OCI-LY1 (cell line): ENCODE data around the gene TMEM184B.

Experiments
- H2AFZ ChIP-seq: fragments of 200-600 bp; sonication (generic), shearing (Covaris generic); 2 replicates; pipeline ENCODE4 v1.6.0; 2014; ENCODE audit warnings: antibody characterized with exemption, mild to moderate bottlenecking, low read length
- H3F3A ChIP-seq: fragments of 200-600 bp; sonication (generic), shearing (Covaris generic); 2 replicates; pipeline ENCODE4 v1.6.0; 2014; ENCODE audit warnings: mild to moderate bottlenecking, antibody characterized with exemption, low read length, moderate library complexity; ENCODE audit not compliant: insufficient read depth
- H3K27ac ChIP-seq: fragments of 200-600 bp; sonication (generic); 2 replicates; pipeline ENCODE4 v1.5.1; 2014; ENCODE audit warnings: low read length, mixed run types, mild to moderate bottlenecking, low read depth; ENCODE audit not compliant: poor library complexity, severe bottlenecking
- H3K27me3 ChIP-seq: fragments of 200-600 bp; sonication (generic); 2 replicates; pipeline ENCODE4 v1.6.0; 2014; ENCODE audit warnings: antibody characterized with exemption, mild to moderate bottlenecking, low read length, moderate library complexity; ENCODE audit not compliant: insufficient read depth
- H3K36me3 ChIP-seq: fragments of 200-600 bp; sonication (generic); 2 replicates; pipeline ENCODE4 v1.6.1; 2014; ENCODE audit warnings: mild to moderate bottlenecking, antibody characterized with exemption, low read length, moderate library complexity, mixed read lengths; ENCODE audit not compliant: insufficient read depth
- H3K4me1 ChIP-seq: fragments of 200-600 bp; sonication (generic); 2 replicates; pipeline ENCODE4 v1.5.1; 2014; ENCODE audit warnings: mild to moderate bottlenecking, low read length, moderate library complexity; ENCODE audit not compliant: insufficient read depth, severe bottlenecking
- H3K4me2 ChIP-seq: fragments of 200-600 bp; sonication (generic), shearing (Covaris generic); 2 replicates; pipeline ENCODE4 v1.6.1; 2014; ENCODE audit warnings: low read length
- H3K4me3 ChIP-seq: fragments of 200-600 bp; sonication (generic); 2 replicates; pipeline ENCODE4 v1.5.1; 2014; ENCODE audit warnings: low read length, low read depth, mild to moderate bottlenecking, mixed read lengths; ENCODE audit not compliant: poor library complexity, severe bottlenecking
- H3K79me2 ChIP-seq: fragments of 200-600 bp; shearing (Covaris generic); 2 replicates; pipeline ENCODE4 v1.6.1; 2016; ENCODE audit warnings: mixed run types, low read length, mixed read lengths; ENCODE audit not compliant: insufficient read depth
- H3K9ac ChIP-seq: fragments of 200-600 bp; sonication (generic), shearing (Covaris generic); 2 replicates; pipeline ENCODE4 v1.6.1; 2014; ENCODE audit warnings: mild to moderate bottlenecking, low read length, mixed read lengths
- H3K9me2 ChIP-seq: fragments of 200-600 bp; sonication (generic), shearing (Covaris generic); 2 replicates; pipeline ENCODE4 v1.6.1; 2014; ENCODE audit warnings: low read depth, mild to moderate bottlenecking, low read length, mixed read lengths
- H3K9me3 ChIP-seq: fragments of 200-600 bp; shearing (Covaris generic); 2 replicates; pipeline ENCODE4 v1.6.1; 2014; ENCODE audit warnings: low read length, mixed read lengths
- H4K20me1 ChIP-seq: fragments of 200-600 bp; sonication (generic), shearing (Covaris generic); 2 replicates; pipeline ENCODE4 v1.6.0; 2016; ENCODE audit warnings: mild to moderate bottlenecking, low read length; ENCODE audit not compliant: insufficient read depth
- CTCF ChIP-seq: fragments of 200-600 bp; sonication (generic), shearing (Covaris generic); IDR thresholded peaks from 2 replicates; pipeline ENCODE4 v1.5.1; 2017; ENCODE audit warnings: mild to moderate bottlenecking, antibody characterized with exemption, low read length, moderate library complexity, mixed read lengths
- EZH2 ChIP-seq: fragments of 200-600 bp; sonication (generic), shearing (Covaris generic); IDR thresholded peaks from 2 replicates; pipeline ENCODE4 v1.8.0; 2017; ENCODE audit warnings: borderline replicate concordance, mixed run types, mild to moderate bottlenecking, antibody characterized with exemption, low read length, moderate library complexity, mixed read lengths

The TMEM184B gene

GRCh38 chr22:38266120-38266519 lies 6.7 kb downstream of the TMEM184B start:
- no peaks in the 10 kb centered on the region for H3K27me3 ChIP-seq
- H3F3A ChIP-seq = no peaks in the 10 kb centered on the region
- TF ChIP-seq EZH2 (no peak), CTCF (no peak)
- no peaks in the 10 kb centered on the region for H4K20me1 ChIP-seq
- no peak overlapping the region for H3K9ac ChIP-seq
- H2AFZ ChIP-seq = no peak overlapping the region
- H3K4me3 ChIP-seq = no peak overlapping the region
- H3K79me2 ChIP-seq = no peaks in the 10 kb centered on the region
- H3K9me2 ChIP-seq = no peaks in the 10 kb centered on the region
- H3K9me3 ChIP-seq = no peaks in the 10 kb centered on the region
- no peaks in the 10 kb centered on the region for H3K4me1 ChIP-seq
- no peak overlapping the region for H3K27ac ChIP-seq
- no peaks in the 10 kb centered on the region; the same call in 1 of the 2 replicates for H3K36me3 ChIP-seq
- no peak overlapping the region for H3K4me2 ChIP-seq

- Histone ChIP-seq H3K4me2 (no peak overlapping the region), H3K9me3 (no peaks in the 10 kb centered on the region), H3K36me3 (no peaks in the 10 kb centered on the region; the same call in 1 of the 2 replicates), H3K9ac (no peak overlapping the region), H2AFZ (no peak overlapping the region), H3K27ac (no peak overlapping the region), H3K4me1 (peaks cover 14% of the 10 kb centered on the region), H3K79me2 (no peaks in the 10 kb centered on the region), H3F3A (no peaks in the 10 kb centered on the region), H3K27me3 (no peaks in the 10 kb centered on the region), H3K9me2 (no peaks in the 10 kb centered on the region), H4K20me1 (no peaks in the 10 kb centered on the region), H3K4me3 (no peak overlapping the region)
- TF ChIP-seq CTCF (no peak), EZH2 (no peak)
Observed at GRCh38 chr22:38264322-38264843, 8.4 kb downstream of the TMEM184B start.

GRCh38 chr22:38262051-38262795 lies 10.6 kb downstream of the TMEM184B start:
- H3K4me2 ChIP-seq = no peak overlapping the region
- no peaks in the 10 kb centered on the region for H3K79me2 ChIP-seq
- H3K27ac ChIP-seq = no peak overlapping the region

More at GRCh38 chr22:38262051-38262795, 10.6 kb downstream of the TMEM184B start:
- no peaks in the 10 kb centered on the region for H4K20me1 ChIP-seq
- no peaks in the 10 kb centered on the region; the same call in 1 of the 2 replicates for H3K36me3 ChIP-seq
- no peaks in the 10 kb centered on the region for H3K9me2 ChIP-seq
- peaks cover 17% of the 10 kb centered on the region for H3K4me1 ChIP-seq
- H3F3A ChIP-seq = no peaks in the 10 kb centered on the region
- H3K9me3 ChIP-seq = no peaks in the 10 kb centered on the region
- no peak overlapping the region for H3K4me3 ChIP-seq
- H3K27me3 ChIP-seq = no peaks in the 10 kb centered on the region
- TF ChIP-seq CTCF (peak; percentile 82), EZH2 (no peak)
- H3K9ac ChIP-seq = no peak overlapping the region
- H2AFZ ChIP-seq = no peak overlapping the region
